ENCODE data around the gene FMNL3.

Gene FMNL3

GRCh38 chr12:49643961-49644619 is 63.1 kb downstream of the FMNL3 start:
- TF ChIP-seq CTCF (IDR thresholded peaks at IDR 0.05; ENCODE audit: low read depth, low read length) = no peak
- in situ Hi-C loops (cut with HindIII; ENCODE audit: low sequenced_read_pairs) = no loop called here

GRCh38 chr12:49643135-49643534 is 64.1 kb downstream of the FMNL3 start:
- no peak for TF ChIP-seq CTCF (IDR thresholded peaks at IDR 0.05; ENCODE audit: low read depth, low read length)
- DNase-seq (ENCODE audit: low read depth, low spot score) = no peak
- in situ Hi-C loops (cut with HindIII; ENCODE audit: low sequenced_read_pairs) = no loop called here
- H3K4me3 ChIP-seq (ENCODE audit: low read depth, low read length) = no peak overlapping the region

More at GRCh38 chr12:49643961-49644619, 63.1 kb downstream of the FMNL3 start:
- no peak for DNase-seq (ENCODE audit: low read depth, low spot score)
- H3K4me3 ChIP-seq (ENCODE audit: low read depth, low read length) = no peak overlapping the region

GRCh38 chr12:49642370-49642802 is 64.8 kb downstream of the FMNL3 start:
- no peak for TF ChIP-seq CTCF (IDR thresholded peaks at IDR 0.05; ENCODE audit: low read depth, low read length)
- in situ Hi-C loops (cut with HindIII; ENCODE audit: low sequenced_read_pairs) = no loop called here
- no peak for DNase-seq (ENCODE audit: low read depth, low spot score)
- no peak overlapping the region for H3K4me3 ChIP-seq (ENCODE audit: low read depth, low read length)

GRCh38 chr12:49641748-49642369 is 65.3 kb downstream of the FMNL3 start:
- in situ Hi-C loops (cut with HindIII; ENCODE audit: low sequenced_read_pairs) = no loop called here

GRCh38 chr12:49636979-49637755 is 70.0 kb downstream of the FMNL3 start:
- DNase-seq (ENCODE audit: low read depth, low spot score) = peak; percentile 69
- H3K4me3 ChIP-seq (ENCODE audit: low read depth, low read length) = no peak overlapping the region
- peak; percentile 85 for TF ChIP-seq CTCF (IDR thresholded peaks at IDR 0.05; ENCODE audit: low read depth, low read length)
- in situ Hi-C loops (cut with HindIII; ENCODE audit: low sequenced_read_pairs) = no loop called here

More at GRCh38 chr12:49641748-49642369, 65.3 kb downstream of the FMNL3 start:
- no peak for DNase-seq (ENCODE audit: low read depth, low spot score)
- no peak for TF ChIP-seq CTCF (IDR thresholded peaks at IDR 0.05; ENCODE audit: low read depth, low read length)
- no peak overlapping the region for H3K4me3 ChIP-seq (ENCODE audit: low read depth, low read length)

- in situ Hi-C loops (cut with HindIII; ENCODE audit: low sequenced_read_pairs) = no loop called here
- no peak for DNase-seq (ENCODE audit: low read depth, low spot score)
- no peak overlapping the region for H3K4me3 ChIP-seq (ENCODE audit: low read depth, low read length)
- no peak for TF ChIP-seq CTCF (IDR thresholded peaks at IDR 0.05; ENCODE audit: low read depth, low read length)
These were observed 70.6 kb downstream of the FMNL3 start for GRCh38 chr12:49636574-49636973.
